HG02642 (cell line): ENCODE data around the gene AUTS2.

Experiments used
- ATAC-seq: cut with Tn5 transposase; IDR thresholded peaks from one replicate; pipeline ENCODE4 v1.9.1; 2021; ENCODE audit warnings: mild to moderate bottlenecking; ENCODE audit not compliant: unreplicated experiment, poor library complexity

The AUTS2 gene

DNA sequence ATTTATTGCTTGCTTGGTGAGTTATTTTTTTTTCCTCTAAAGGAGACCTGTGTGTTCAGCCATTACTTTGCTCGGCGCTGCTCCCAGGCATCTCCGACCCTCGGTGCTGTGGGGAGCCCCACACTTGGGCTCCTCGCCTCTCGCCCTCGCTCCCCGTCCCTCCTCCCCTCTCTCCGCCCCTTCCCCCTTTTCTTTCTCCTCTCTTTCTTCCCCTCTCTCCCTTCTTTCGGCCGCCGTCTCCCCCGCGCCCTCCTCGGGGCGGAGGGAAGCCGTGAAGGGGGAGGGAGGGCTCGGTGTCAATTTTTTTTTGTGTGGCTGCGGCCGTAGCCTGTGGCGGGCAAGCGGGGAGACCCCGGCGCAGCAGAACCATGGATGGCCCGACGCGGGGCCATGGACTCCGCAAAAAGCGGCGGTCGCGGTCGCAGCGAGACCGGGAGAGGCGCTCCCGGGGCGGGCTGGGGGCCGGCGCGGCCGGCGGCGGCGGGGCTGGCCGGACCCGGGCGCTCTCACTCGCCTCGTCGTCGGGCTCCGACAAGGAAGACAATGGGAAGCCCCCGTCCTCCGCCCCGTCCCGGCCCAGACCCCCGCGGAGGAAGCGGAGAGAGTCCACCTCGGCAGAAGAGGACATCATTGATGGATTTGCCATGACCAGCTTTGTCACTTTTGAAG lies 1.1 kb downstream of the AUTS2 start:
- no peak for ATAC-seq

DNA sequence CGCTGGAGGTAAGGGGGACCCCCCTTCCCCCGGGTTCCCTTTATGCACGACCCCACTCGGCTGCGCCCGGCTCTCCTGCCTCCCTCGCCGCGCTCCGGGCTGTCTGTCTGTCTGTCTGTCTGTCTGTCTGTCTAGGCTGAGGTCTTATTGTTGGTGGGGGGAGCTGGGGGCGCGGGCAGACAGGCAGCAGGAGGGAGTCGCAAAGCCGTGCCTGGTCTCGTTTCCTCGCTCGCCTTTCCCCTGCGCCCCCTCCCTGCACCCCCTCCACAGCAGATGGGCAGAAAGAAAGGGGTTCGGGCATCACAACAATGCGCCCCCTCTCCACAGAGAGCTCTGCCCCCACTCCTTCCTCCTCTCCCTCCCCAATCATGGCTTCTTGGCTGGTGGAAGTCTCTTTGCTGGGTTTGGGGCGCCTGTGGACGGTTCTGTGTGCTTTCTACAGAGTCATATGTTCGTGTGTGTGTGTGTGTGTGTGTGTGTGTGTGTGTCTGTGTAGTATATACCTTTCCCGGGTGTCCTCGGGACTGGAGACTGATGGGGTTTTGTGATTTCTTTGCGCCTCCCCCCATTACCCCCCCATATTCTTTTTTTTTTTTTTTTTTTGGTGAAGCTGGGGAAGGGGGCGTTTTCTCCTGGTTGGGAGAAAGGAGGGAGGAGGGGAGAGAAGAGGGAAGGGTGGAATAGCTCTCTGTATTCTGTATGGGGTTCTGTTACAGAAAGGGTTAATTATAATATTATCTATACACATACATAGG lies 1.9 kb downstream of the AUTS2 start:
- no peak for ATAC-seq

DNA sequence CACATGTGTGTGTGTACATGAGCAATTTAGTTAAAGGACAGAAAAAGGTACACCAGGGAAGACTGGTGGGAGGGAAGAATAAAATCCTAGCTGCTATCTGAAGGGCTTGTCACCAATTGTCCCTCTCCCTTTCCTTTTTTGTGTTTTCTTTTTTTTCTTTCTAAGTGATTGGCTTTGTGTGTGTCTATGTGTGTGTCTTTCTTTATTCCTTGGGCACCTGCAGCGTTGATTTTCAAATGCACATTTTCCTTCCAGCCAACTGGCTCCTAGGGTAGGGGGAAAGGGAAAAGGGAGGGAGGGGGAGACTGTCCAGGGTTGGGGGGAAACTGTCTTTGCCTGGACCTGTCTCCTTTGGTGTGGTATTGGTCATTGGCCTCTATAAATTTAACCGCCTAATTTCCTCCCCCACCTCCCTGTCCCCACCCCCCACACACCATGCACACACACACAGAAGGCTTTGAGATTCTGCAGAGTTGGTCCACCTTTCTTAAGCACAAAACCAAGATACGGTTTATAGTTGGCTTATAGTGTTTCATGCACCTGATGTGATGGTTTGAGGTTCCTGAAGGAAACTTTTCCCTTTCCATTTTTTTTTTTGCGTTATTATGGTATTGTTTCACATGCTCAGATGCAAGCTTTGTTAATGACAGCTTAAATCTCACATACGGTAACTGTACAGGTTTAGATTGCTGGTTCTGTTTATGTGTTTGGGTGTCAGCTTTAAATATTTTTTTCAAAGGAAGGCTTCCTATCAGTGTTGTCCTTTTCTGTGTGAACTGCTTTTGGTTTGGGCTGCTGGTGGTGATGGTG lies 2.6 kb downstream of the AUTS2 start:
- no peak for ATAC-seq

DNA sequence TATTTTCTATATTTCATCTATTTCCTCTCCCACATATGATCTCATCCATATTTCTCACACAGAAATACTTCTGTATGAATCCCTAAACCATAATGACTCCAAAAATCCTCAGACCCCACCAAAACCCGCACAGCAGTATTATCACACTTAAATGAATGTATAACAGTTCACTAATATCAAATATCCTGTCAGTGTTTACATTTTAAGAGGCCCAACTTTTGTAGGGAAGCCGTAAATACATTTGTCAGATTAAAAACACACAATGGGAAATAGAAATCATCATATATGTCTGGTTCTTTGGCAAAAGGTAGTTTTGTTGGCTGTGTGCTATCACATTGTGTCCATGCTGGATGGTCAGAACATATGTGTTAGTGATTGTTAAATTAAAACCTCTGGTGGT lies 4.2 kb downstream of the AUTS2 start:
- ATAC-seq, result no peak

DNA sequence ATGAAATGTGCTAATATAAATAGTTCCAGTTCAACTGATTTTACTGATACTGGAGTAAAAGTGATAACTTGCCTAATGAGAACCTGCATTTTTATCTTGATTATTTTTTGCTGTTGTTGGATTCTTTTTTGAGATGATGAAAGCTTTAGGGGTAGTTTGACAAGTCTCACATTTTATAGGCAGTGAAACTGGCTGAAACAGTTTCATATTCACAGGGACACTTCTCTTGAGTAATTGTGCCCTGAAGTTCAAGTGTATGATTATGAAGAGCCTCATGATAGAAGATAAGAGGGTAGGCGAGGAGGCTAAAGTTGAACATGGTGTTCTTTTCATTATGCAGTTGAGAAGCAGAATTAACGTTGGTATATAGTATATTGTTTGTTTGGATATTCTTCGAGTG lies 5.1 kb downstream of the AUTS2 start:
- ATAC-seq, result no peak

DNA sequence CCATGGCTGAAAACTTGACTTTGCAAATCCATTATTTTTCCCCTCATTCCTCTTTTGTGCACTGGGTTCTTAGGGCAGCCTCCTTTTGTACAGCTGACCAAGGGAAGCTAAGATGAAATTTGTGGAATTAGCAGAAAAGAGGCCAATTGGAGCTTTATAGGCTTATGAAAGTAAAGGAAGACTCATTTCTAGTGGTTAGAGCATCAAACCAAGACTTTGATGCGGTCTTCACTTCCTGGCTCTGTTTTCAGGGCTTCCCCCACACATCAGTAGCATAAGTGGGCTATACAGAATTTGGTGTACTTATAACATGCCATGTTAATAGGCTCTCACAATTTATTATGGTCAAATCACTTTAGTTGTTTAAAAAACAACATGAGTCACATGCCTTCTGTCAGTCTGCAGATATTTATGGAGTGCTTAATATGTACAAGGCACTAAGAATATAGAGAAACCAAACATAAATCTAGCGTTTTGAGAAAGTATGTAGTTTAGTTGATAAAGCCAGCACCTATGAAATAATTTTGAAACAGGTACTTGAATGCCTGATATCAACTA lies 5.7 kb downstream of the AUTS2 start:
- ATAC-seq, result peak; percentile 75

DNA sequence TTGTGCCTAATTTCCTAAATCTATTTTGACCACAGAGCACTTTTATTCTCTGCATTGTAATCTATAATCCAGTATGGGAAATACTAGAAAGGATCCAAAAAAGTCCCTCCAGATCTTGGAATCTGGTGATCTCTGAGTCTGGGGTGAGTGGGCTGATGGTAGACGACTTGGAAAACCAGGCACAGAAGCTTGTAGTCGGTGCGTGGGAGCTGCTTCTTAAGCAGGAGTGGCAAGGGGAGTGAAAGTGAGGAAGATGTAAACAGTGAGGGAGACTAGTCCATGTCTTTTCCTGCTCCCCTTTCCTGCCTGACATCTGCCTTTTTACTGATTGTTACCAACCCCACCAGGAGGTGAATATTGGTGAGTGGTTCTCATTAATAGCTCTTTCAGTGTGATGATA lies 6.8 kb downstream of the AUTS2 start:
- ATAC-seq, result no peak

DNA sequence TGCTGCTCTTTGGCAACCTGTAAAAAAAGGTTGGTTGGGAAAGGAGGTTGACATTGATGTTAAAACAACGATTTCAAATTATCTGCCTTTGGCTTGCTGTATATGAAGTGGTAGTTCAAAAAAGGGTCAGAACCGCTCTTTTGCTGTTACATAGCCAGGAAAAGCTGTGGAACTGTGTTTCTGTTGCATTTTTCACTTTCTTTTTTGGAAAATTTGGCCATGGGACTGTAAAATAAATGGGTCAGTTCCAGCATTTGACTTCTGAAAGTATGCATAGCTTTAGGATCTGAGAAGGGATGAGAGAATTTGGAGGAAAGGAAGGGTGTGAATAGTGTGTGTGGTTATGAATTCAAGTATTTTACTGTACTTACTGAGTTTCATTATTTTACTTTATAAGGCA lies 7.3 kb downstream of the AUTS2 start:
- no peak for ATAC-seq

DNA sequence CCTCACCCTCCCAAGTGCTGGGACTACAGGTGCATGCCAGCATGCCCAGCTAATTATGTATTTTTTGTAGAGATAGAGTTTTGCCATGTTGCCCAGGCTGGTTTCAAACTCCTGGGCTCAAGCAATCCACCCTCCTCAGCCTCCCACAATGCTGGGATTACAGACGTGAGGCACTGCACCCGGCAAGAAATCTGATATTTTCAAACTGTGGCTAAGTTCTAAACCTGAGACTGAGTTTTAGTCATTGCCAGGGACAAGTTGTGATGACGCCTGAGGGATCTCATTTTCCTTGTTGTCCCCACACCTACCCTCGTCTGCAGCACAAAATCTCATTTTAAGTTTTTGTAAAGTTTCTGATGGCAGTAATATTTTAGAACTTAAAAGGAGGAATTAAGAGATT lies 9.8 kb downstream of the AUTS2 start:
- no peak for ATAC-seq

DNA sequence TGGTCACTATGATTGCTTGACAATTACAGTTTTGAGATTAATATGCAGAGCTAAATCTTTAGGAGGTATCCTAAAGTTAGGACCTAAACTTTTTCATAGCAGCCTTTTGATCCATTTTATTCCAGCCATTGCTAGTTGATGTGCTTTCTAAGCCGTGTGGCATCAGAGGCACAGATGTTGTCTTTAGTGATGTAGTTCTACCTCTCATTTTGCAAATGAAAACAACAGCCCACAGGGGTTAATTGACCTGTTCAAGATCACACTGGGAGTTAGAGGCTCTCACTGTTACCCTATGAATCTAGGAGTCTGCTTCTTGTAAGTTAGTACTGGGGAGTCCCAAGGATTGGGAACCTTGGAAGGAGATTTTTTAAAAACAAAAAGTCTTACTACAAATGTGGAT lies 10.6 kb downstream of the AUTS2 start:
- ATAC-seq, result no peak

DNA sequence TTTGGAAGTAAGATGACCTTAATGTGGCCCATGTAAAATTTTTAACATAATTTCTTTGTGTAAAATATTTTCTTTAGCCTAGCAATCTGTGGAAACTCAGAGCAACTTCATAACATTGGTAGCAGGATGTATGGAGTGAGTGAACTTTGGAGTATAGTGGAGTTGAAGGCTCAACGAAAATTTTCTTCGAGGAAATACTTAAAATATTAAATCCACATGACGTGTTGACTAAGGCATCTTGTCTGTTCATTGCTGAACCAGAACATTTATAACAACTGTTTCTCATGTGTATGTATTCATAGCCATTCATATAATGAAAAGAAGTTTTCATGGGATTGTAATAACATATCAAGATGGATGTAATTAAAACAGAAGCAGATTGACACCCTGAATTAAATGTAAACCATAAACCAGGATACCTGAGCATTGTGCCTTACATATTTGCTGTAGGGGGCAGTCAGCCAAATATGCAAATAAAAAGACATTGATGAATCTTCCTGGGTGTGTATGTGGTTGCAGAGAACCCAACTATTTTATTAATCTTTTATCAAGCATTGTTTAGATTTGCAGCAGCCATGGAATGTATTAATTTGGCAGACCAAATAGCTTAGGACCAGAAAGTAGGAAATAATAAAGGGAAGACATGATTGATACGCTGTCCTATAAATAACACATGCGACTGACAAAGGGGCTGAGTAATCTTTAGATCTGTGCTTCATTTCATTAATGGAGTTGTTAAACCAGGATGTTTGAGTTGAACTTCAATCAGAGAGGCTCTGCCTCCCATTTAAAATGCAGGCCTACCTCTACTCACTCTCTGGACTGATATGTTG lies 11.5 kb downstream of the AUTS2 start:
- ATAC-seq, result no peak

DNA sequence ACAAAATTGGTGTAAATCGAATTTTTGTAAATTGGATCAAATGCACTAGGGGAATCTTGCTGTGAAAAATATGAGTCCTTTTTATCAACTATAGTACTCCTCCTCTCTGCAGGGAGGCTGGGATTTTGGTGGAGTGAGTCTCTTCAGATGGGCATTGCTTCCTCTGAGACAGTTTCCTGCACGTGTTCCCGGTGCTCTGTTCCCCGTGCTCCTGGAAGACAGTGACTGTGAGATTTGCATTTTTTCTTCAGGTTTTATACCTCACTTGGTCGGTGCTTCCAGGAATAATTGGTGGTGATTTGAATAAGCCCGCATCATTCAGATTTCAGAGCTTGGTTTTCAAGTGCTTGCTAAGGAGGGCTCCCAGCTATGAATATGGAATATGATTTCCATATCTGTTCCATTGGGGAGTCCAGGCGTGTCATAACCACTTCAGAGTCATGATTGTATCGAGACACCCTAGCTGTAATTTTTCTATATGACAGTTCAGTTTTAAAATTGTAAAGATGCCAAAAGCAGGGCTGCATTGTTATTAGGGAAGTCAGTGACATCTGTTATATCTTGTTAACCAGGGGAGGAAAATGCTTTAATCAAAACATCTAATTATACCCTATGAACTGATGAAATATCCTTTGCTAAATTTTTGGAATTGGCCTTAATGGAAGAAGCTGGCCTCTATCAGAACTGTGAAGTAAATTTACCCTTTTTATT lies 12.3 kb downstream of the AUTS2 start:
- no peak for ATAC-seq

DNA sequence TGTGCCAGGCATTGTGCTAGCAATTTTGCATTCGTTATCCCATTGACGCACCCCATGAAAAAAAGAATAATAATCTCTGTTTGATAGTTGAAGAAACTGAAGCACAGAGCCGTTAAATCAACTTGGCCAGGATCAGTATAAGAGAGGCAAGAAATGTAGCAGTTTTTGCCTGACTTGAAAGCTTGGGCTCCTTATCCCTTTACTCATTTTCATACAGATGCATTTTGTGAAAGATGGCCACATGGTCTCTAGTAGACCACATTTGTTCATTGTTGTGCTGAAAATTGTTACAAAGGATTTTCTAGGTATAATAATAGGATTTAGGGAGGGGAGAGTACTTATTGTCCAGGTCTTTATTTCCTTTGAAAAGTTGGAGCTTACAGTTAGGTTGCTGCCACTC lies 14.7 kb downstream of the AUTS2 start:
- ATAC-seq, result no peak

DNA sequence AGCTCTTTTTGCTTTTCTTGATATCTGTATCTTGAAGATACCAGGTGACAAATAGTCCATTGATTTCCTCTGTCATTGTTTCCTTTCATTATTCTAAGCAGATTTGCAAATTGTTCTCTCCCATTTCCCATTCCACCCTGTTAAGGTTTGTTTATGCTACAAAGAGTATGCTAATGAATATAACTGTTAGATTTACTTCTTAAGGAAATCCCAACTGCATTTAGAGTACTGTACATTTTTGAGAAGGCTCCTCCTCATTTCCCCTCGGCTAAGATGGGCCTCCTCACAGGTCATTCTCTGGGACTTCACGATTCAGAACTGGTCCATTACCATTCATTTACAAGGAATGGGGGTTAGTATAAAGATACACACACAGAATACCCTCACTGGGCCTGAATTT lies 15.6 kb downstream of the AUTS2 start:
- ATAC-seq, result no peak

DNA sequence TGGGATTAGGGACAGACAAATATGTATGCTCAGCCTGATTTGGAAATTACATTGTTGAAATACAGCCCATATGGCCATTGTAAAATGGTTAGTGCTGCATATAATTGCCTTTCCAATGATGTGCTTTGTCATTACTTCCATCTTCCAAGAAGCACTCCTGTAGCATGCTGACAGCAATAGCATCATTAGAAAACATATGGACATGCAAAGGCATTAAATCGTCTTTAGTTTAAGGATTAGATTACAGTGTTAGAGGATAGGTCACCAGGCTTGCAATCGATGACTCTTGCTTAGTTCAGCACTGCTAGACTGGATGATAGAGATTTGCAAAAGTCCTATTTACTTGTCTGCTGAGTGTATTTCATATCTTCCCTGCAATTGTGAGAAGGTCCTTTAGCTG lies 17.4 kb downstream of the AUTS2 start:
- no peak for ATAC-seq

DNA sequence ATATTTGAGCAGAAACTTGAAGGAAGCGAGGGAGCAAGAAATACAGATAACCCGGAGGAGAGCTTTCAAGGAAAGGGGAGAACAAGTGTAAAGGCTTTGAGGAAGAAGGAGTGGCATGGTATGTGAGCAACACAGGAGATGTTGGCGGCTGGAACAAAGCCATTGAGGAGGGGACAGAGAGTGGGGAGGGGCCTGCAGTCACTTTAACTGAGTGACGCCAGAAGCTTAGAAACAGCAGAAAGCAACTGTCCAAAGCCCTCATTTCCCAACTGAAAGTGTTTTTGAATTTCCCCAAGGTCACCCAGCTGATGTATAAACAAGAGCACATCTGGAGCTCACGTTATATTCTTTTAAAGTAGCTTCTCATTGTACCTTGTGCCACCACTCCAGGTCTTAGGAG lies 19.1 kb downstream of the AUTS2 start:
- ATAC-seq, result no peak

DNA sequence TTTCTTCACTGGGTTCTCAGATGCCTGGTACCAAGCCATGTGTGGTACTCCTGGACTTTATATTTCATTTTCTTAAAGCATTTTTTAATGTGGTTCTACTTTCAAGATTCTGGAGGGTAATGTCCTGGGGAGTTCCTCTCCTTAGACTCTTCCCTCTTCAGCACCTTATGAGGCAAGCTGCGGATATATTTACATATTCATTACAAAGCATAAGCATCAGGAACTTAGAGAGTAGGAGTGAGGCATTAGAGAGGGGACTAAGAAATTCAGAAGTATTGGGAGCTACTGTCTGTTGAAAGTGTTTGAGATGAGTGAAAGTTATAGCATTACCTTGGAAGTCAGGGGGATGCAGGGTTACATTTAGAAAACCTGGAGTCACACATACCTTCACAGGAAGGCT lies 20.8 kb downstream of the AUTS2 start:
- ATAC-seq, result no peak

DNA sequence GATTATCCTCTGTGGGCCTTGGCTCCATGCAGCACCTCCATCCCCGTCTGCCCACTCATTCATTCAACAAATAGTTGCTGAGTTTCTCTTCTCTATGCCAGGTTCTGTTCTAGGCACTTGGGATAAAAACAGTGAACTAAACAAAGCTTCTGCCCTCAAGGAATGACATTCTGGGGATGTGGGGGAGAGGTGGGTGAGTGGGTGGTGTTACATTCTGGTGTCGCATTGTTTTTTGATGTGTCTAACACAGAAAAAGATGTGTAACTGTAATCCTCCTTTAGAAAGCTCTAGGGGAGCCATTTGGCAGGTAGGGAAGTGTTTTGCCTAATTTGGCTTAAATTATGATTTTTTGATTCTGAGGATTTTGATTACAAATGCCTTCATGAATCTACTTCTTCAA lies 21.4 kb downstream of the AUTS2 start:
- ATAC-seq, result no peak

DNA sequence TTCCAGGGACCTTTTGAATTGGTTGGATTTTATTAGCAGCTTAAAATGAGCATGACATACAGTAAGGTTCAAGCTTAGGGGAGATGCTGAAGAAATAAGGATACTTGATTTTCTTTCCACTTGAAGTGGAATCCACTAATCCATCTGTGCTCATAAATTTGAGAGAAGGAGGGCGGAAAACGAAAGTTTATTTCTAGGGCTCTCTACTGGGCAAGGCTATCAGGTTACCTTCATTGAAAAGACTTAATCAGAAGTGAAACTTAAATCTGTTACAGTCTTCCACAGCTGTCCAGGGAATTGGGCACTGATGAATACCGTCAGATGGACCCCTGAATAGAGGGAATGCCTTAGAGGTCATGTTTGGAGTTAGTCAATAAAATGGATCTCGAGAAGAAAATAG lies 21.8 kb downstream of the AUTS2 start:
- no peak for ATAC-seq

DNA sequence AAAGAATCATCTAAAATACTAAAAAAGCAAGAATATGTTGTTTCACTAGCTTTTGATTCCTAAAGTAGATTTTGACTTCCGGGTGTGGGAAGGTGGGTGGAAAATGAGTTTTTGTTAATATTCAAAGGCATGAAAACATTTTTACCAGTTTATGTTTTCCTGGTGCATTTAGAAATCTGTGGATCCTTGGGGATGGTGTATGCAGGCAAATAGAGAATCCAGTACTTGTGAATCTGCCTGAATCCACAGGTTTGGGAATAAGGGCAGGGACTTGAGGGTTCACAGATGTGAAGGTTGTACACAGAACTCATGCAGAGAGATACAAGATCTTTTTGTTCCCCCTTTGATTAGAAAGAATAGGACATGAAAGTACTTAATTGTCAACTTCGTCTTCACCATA lies 22.4 kb downstream of the AUTS2 start:
- no peak for ATAC-seq
